ENCODE results near the gene GPR17.

Gene GPR17

GRCh38 chr2:127630096-127630863 lies 15.7 kb upstream of the GPR17 start:
- DNase-seq: no peak

GRCh38 chr2:127630864-127631540 lies 15.0 kb upstream of the GPR17 start:
- DNase-seq: no peak

GRCh38 chr2:127631541-127631996 lies 14.4 kb upstream of the GPR17 start:
- no peak for DNase-seq

GRCh38 chr2:127631997-127632581 lies 13.9 kb upstream of the GPR17 start:
- DNase-seq: no peak

GRCh38 chr2:127632592-127633489 lies 13.1 kb upstream of the GPR17 start:
- DNase-seq: no peak

GRCh38 chr2:127633556-127634065 lies 12.3 kb upstream of the GPR17 start:
- DNase-seq: no peak

- DNase-seq: no peak
Observed at GRCh38 chr2:127634066-127634617, 11.8 kb upstream of the GPR17 start.

GRCh38 chr2:127634626-127635379 lies 11.2 kb upstream of the GPR17 start:
- DNase-seq: no peak

GRCh38 chr2:127635380-127636237 lies 10.3 kb upstream of the GPR17 start:
- no peak for DNase-seq

- DNase-seq: no peak
Observed at GRCh38 chr2:127636248-127637235, 9.4 kb upstream of the GPR17 start.

GRCh38 chr2:127637236-127637630 lies 8.7 kb upstream of the GPR17 start:
- DNase-seq: no peak

- no peak for DNase-seq
Observed at GRCh38 chr2:127637725-127638252, 8.2 kb upstream of the GPR17 start.

GRCh38 chr2:127638361-127639110 lies 7.4 kb upstream of the GPR17 start:
- DNase-seq: no peak

GRCh38 chr2:127639111-127639474 lies 6.9 kb upstream of the GPR17 start:
- no peak for DNase-seq

- no peak for DNase-seq
Observed at GRCh38 chr2:127640082-127641072, 5.6 kb upstream of the GPR17 start.

- no peak for DNase-seq
Observed at GRCh38 chr2:127641133-127641532, 4.8 kb upstream of the GPR17 start.
